ENCODE results near the gene PTTG1.

GRCh38 chr5:160456480-160457177, 35.0 kb downstream of the PTTG1 start:
- TF ChIP-seq EZH2 (IDR thresholded peaks at IDR 0.05; ENCODE audit: low read depth): no peak
- TF ChIP-seq CTCF (conservative IDR thresholded peaks at IDR 0.05): no peak

Measured in PC-9 (cell line).